ENCODE data around the gene C1orf105. TPM values are rescaled to one million over a fixed set of nuclear protein-coding genes. Genes with fewer than 3 reads are reported as not detected.

The C1orf105 gene
- total and polyA plus RNA-seq, 7 donors: 0.18 to 17.3 (median 1.6) TPM; not detected in 1

GRCh38 chr1:172485626-172486025 is 65.1 kb downstream of the C1orf105 start:
- Histone ChIP-seq H3K36me3 (ENCODE audit: insufficient read depth in 1 of 2, low read depth in 1 of 2) (no peaks in the 10 kb centered on the region), H3K9me3 (no peaks in the 10 kb centered on the region), H3K4me1 (no peaks in the 10 kb centered on the region), H3K27ac (no peak overlapping the region), H3K4me3 (no peak overlapping the region), H3K27me3 (ENCODE audit: insufficient read depth in 3 of 3, low read length in 2 of 3) (peaks cover 0 to 3% (median 0%) of the 10 kb centered on the region in 3 donors)
- intact Hi-C loops (cut with DNase I): no loop called here
- DNase-seq: no peak
- ATAC-seq: no peak
- TF ChIP-seq, protein P1, sequence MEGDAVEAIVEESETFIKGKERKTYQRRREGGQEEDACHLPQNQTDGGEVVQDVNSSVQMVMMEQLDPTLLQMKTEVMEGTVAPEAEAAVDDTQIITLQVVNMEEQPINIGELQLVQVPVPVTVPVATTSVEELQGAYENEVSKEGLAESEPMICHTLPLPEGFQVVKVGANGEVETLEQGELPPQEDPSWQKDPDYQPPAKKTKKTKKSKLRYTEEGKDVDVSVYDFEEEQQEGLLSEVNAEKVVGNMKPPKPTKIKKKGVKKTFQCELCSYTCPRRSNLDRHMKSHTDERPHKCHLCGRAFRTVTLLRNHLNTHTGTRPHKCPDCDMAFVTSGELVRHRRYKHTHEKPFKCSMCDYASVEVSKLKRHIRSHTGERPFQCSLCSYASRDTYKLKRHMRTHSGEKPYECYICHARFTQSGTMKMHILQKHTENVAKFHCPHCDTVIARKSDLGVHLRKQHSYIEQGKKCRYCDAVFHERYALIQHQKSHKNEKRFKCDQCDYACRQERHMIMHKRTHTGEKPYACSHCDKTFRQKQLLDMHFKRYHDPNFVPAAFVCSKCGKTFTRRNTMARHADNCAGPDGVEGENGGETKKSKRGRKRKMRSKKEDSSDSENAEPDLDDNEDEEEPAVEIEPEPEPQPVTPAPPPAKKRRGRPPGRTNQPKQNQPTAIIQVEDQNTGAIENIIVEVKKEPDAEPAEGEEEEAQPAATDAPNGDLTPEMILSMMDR (IDR thresholded peaks at IDR 0.05): no peak
- WGBS, 3 donors: 72 to 76% (median 75%) methylated on average over 5 of the region's 5 CpGs

DNA sequence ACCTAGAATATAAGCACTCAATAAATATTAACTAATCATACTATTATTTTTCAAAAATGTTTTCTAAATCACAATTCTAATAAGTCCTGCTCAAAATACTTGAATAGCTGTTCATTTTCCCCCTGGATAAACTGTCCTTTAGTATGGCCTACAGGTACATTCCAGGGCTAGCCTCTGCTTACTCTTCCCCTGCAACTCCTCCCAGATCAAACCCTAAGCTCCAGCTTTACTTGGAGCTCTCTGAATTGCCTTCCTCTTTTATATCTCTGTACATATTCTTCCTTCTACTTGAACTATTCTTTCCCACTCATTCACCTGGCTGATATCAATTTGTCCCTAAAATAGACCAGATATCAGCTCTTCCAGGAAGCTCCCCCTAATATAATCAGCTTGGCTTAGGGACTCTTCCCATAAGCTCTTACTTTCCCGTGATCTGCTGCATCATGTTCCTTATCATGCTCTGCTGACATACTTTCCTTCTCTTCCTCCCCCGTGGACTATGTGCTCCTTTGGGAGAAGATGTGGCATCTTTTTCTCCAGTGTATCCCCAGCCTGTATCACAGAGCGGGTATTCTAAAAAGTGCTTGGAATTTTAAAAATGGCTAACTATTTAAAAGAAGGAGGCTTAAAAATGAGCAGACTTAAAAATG is 66.4 kb downstream of the C1orf105 start:
- no peak for DNase-seq
- ATAC-seq: no peak
- H3K4me3 ChIP-seq: no peak overlapping the region
- no peak overlapping the region for H3K27ac ChIP-seq
- TF ChIP-seq, protein P1 (IDR thresholded peaks at IDR 0.05): no peak
- no peaks in the 10 kb centered on the region for H3K36me3 ChIP-seq (ENCODE audit: insufficient read depth in 1 of 2, low read depth in 1 of 2)
- no peaks in the 10 kb centered on the region for H3K9me3 ChIP-seq
- peaks cover 0 to 3% (median 0%) of the 10 kb centered on the region in 3 donors for H3K27me3 ChIP-seq (ENCODE audit: insufficient read depth in 3 of 3, low read length in 2 of 3)
- intact Hi-C loops (cut with DNase I): no loop called here
- no peaks in the 10 kb centered on the region for H3K4me1 ChIP-seq
- WGBS, 3 donors: 64 to 71% (median 67%) methylated on average over 3 of the region's 3 CpGs

DNA sequence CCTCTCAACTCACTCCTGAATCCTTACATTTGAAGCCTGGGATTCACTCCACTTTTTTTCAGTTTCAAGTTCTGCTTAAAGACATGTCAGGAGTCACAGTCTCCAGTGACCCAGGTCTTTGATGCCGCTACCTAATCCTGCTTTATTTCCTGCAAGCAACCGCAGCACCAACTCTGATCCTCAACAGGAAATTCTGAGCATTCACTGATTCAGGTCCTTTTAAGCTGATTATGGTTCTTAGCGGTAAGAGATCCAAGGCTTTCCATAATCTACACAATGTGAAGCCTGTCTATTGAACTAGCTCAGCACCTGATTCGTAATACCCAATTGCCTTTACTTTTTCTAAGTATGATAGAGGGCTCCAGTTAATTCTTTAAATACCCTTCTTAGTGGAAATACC is 67.1 kb downstream of the C1orf105 start:
- TF ChIP-seq, protein P1 (IDR thresholded peaks at IDR 0.05): no peak
- Histone ChIP-seq H3K27me3 (ENCODE audit: insufficient read depth in 3 of 3, low read length in 2 of 3) (peaks cover 0 to 3% (median 0%) of the 10 kb centered on the region in 3 donors), H3K4me1 (no peaks in the 10 kb centered on the region), H3K27ac (no peak overlapping the region), H3K4me3 (no peak overlapping the region), H3K36me3 (ENCODE audit: insufficient read depth in 1 of 2, low read depth in 1 of 2) (no peaks in the 10 kb centered on the region), H3K9me3 (no peaks in the 10 kb centered on the region)
- DNase-seq (no peak), ATAC-seq (no peak)
- intact Hi-C loops (cut with DNase I): no loop called here
- 46 to 53% (median 51%) methylated on average over 4 of the region's 4 CpGs for WGBS, 3 donors

DNA sequence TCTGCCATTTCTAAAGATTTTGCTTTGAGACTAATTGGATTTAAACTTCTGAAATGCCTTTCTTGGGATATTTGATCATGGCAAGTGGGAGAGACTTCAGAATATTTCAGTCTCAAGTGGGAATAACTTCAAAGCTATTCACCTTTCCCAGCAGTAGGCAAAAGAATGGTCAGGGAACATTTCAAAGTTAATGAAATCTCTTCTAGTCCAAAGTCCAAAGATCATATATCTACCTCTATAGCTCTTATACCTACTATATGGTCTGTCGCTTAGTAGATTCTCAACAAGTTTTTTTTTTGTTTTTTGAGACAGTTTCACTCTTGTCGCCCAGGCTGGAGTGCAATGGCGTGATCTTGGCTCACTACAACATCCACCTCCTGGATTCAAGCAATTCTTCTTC is 67.9 kb downstream of the C1orf105 start:
- no peaks in the 10 kb centered on the region for H3K4me1 ChIP-seq
- 87 to 88% (median 88%) methylated on average over 3 of the region's 3 CpGs for WGBS, 3 donors
- H3K27me3 ChIP-seq (ENCODE audit: insufficient read depth in 3 of 3, low read length in 2 of 3): peaks cover 0 to 3% (median 0%) of the 10 kb centered on the region in 3 donors
- ATAC-seq (no peak), DNase-seq (no peak)
- no peak overlapping the region for H3K27ac ChIP-seq
- H3K4me3 ChIP-seq: no peak overlapping the region
- TF ChIP-seq, protein P1 (IDR thresholded peaks at IDR 0.05): no peak
- intact Hi-C loops (cut with DNase I): no loop called here
- no peaks in the 10 kb centered on the region for H3K36me3 ChIP-seq (ENCODE audit: insufficient read depth in 1 of 2, low read depth in 1 of 2)
- no peaks in the 10 kb centered on the region for H3K9me3 ChIP-seq

- no peak overlapping the region for H3K27ac ChIP-seq
- TF ChIP-seq, protein P1 (IDR thresholded peaks at IDR 0.05): no peak
- no peak for DNase-seq
- no peaks in the 10 kb centered on the region for H3K36me3 ChIP-seq (ENCODE audit: insufficient read depth in 1 of 2, low read depth in 1 of 2)
- H3K9me3 ChIP-seq: no peaks in the 10 kb centered on the region
- ATAC-seq: no peak
- H3K27me3 ChIP-seq (ENCODE audit: insufficient read depth in 3 of 3, low read length in 2 of 3): peaks cover 0 to 3% (median 0%) of the 10 kb centered on the region in 3 donors
- intact Hi-C loops (cut with DNase I): no loop called here
- WGBS, 3 donors: 71 to 84% (median 82%) methylated on average over 3 of the region's 3 CpGs
- H3K4me1 ChIP-seq: no peaks in the 10 kb centered on the region
- H3K4me3 ChIP-seq: no peak overlapping the region
These were observed 69.4 kb downstream of the C1orf105 start for GRCh38 chr1:172489847-172490246.

All from psoas muscle (tissue), 8 donors.